HG03469 (cell line): ENCODE results near the gene MAN1A1.
"Not testable (repeated sequence)": the region's sequence is repeated elsewhere in the genome, so short reads cannot be mapped to it uniquely, and the experiment has no call there.

Source experiments
- ATAC-seq: cut with Tn5 transposase; IDR thresholded peaks from one replicate; pipeline ENCODE4 v1.9.1; 2021; ENCODE audit warnings: mild to moderate bottlenecking, moderate library complexity, moderate number of reproducible peaks; ENCODE audit not compliant: unreplicated experiment

The MAN1A1 gene

GRCh38 chr6:119308048-119308570, 41.5 kb downstream of the MAN1A1 start:
- ATAC-seq: no peak

- ATAC-seq: no peak
Measured at GRCh38 chr6:119307056-119307455, 42.5 kb downstream of the MAN1A1 start.

- ATAC-seq: no peak
Measured at GRCh38 chr6:119306396-119306968, 43.1 kb downstream of the MAN1A1 start.

DNA sequence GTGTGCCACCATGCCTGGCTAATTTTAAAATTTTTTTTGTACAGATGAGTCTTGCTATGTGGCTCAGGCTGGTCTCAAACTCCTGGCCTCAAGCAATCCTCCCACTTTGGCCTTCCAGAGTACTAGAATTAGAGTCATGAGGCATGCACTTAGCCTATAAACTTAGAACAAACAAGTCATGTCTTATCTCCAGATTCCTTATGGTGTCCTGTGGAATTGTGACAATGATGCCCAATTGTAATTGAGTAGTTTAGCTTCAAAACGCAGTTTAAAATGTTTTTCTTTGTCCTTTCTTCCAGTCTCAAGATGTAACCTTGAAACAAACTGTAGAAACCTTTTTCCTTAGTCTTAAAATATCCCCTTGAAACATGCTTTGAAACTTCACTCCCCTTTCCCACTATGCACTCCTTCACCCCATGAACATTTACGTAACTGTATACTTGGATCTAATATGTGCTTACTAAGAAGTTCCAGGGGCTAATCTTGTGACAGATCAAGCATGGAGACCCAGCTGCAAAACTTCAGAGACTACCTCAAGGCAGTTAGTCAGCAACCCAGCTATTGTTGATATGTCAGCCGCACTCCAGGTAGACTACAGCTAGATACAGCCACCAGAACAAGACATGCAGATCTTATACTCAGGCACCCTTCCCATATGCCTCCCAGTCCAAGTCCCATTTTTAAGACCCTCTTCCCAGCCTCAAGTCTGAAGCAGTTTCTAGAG, 46.2 kb downstream of the MAN1A1 start:
- ATAC-seq: no peak

DNA sequence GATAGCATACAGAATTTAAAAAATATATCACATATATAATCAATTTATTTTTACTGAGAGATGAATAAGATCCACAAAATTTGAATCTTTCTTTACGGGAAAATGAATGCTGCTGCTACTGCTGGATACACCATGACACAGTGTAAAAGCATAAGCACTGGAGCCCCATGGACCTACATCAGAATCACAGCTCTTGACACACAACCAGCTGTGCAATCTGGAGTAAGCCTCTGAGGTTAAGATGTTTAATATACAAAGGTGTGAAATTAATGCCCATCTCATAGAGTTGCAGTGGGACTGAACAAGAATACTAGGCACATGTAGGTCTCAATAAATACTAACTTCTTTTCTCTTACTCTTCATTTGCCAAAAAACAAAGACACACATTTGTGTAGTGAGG, 48.1 kb downstream of the MAN1A1 start:
- ATAC-seq: no peak

- no peak for ATAC-seq
Measured at GRCh38 chr6:119299694-119300093, 49.9 kb downstream of the MAN1A1 start.

DNA sequence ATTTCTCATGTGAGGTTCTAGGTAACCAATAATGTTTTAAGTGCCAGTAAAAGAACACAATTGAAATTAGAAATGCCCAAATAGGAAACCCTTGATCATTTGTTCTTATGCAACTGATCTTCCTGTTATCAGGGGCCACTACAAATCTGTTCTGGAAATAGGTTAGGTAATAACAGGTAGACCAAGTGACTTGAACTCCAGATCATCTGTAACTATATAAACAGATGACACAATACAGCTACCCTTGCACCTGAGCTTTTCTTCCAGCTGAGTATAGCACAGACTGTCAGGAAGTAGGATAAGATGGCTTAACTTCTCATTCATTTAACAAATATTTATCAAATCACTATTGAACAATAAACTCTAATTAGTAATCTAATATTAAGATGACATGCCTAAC, 52.5 kb downstream of the MAN1A1 start:
- ATAC-seq: no peak

- no peak for ATAC-seq
Measured at GRCh38 chr6:119296036-119297035, 53.2 kb downstream of the MAN1A1 start.

DNA sequence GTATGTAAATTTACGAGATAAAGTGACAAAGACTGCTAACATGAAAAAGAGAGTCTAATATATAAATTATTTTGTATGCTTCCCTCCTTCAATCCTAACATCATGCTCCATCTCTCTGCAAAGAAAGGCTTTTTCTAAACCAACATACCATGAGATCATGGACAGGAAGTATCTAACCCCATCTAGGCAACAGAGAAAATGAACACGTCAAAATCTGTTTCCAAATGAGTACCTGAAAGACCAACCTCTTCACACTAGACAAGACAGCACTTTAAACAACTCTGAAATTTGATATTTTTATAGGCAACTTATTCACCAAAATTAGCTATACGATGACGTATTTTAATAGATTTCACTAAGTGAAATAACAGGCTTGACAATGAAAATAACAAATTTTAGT, 54.6 kb downstream of the MAN1A1 start:
- peak; percentile 44 for ATAC-seq

GRCh38 chr6:119291060-119291459, 58.5 kb downstream of the MAN1A1 start:
- not testable (repeated sequence) for ATAC-seq

- ATAC-seq: no peak
Measured at GRCh38 chr6:119290306-119290705, 59.3 kb downstream of the MAN1A1 start.

GRCh38 chr6:119289651-119290050, 59.9 kb downstream of the MAN1A1 start:
- no peak for ATAC-seq

DNA sequence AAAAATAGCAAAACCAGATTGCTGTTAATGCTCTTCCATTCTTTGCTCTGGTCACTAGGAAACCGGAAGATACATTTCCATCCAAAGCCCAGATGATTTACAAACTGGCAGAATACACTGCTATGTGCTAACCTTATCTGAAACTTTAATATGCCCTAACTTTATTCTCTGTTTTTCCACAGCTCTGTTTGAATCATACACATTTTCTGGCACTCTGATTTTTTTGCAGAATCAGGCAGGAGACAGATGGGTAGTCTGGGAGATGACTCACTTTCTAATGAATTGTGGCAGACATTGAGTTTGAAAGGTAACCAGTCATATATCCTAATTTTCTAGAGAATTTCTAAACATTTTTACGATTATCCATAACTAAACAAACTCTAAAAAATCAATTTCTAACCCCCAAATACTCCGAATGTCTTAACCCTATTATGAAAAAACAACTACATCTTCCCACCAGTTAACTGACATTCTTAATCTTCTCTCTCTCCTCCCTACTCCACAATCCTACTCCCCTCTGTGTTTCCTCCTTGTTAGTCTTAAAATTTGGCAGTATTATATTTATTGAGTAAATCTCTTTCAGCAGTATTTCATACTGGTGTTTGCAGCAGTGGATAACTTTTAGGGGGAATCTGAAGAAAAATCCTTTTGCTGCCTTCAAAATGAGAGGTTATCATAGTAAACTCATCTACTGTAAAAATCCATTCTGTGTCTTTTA, 63.5 kb downstream of the MAN1A1 start:
- no peak for ATAC-seq

DNA sequence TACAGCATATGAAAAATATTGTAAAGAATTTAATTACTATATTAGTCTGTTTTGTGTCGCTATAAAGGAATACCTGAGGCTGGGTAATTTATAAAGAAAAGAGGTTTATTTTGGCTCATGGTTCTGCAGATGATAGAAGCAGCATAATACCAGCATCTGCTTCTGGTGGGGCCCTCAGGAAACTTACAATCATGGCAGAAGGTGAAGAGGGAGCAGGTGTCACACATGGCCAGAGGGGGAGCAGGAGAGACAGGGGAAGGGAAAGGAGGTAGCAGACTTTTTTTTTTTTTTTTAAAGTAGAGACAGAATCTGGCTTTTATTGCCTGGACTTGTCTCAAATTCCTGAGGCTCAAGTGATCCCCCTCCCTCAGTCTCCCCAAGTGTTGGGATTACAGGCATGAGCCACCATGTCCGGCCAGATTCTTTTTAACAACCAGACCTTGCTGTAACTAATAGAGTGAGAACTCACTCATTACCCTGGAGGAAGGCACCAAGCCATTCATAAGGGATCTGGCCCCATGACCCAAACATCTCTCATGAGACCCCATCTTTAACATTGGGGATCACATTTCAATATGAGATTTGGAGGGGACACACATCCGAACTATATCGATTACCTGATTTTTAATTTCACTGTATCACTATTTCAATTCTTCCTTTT, 64.6 kb downstream of the MAN1A1 start:
- ATAC-seq: no peak

DNA sequence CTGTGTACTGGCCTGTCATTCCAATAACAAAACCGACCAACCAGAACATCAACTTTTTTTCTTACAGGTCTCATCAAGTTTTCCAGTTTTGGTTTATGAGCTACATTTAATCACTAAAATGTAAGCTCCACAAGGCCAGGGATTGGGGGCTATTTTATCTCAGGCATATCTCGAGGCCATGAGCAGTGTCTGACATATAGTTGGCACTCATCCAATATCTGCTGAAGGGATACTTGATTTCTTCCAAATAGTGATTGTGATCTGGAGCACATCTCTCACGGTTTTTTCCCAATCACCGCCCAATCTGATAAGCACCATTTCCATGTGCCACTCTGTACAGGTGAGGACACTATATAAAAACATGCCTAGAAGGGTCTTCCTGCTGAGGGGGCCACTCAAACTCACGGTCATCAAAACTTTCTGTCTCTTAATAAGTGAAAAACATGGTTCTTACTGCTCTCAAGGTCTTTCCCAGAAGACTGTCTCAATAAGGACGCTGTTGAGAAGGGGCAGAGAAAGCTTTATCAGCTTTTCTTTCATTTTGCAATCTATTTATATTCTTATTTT, 65.5 kb downstream of the MAN1A1 start:
- no peak for ATAC-seq

GRCh38 chr6:119283214-119283613, 66.3 kb downstream of the MAN1A1 start:
- no peak for ATAC-seq

DNA sequence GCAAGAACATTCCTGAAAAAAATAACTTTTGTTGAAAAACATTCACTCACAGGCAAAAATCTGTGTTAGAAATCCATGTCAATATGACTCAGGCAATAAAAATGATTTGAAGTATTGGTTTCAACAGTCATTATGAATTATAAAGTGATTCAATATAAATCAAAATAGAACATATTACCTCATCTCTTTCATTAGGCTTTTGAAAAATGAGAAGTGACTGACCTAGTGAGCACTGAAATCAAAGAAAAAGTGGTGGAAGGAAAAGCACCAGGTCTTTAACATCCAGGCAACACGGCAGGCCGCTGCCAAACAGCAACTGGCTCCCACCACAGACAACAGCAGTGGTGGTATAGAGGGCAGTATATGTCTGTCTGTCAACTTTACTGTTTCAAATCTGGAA, 68.9 kb downstream of the MAN1A1 start:
- no peak for ATAC-seq

GRCh38 chr6:119280080-119280479, 69.5 kb downstream of the MAN1A1 start:
- ATAC-seq: no peak

DNA sequence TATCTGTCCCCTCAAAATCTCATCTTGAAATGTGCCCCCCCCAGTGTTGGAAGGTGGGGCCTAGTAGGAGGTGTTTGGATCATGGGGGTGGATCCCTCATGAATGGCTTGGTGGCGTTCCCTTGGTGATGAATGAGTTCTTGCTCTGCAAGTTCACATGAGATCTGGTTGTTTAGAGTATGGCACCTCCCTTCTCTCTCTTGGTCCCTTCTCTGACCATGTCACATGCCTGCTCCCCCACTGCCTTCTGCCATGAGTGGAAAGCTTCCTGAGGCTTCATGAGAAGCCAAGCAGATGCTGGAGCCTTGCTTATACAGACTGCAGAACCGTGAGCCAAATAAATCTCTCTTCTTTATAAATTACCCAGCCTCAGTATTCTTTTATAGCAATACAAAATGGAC, 70.9 kb downstream of the MAN1A1 start:
- no peak for ATAC-seq

- no peak for ATAC-seq
Measured at GRCh38 chr6:119277052-119277451, 72.5 kb downstream of the MAN1A1 start.
